ENCODE measurements around the gene NR4A3. TPM values are rescaled to one million over a fixed set of nuclear protein-coding genes. Genes with fewer than 3 reads are reported as not detected.
A peak's percentile ranks its signal among the peaks of the same experiment; 100 is the strongest.

Gene NR4A3
- total RNA-seq, 1 donor from 2014 or later: 3.2 TPM

DNA sequence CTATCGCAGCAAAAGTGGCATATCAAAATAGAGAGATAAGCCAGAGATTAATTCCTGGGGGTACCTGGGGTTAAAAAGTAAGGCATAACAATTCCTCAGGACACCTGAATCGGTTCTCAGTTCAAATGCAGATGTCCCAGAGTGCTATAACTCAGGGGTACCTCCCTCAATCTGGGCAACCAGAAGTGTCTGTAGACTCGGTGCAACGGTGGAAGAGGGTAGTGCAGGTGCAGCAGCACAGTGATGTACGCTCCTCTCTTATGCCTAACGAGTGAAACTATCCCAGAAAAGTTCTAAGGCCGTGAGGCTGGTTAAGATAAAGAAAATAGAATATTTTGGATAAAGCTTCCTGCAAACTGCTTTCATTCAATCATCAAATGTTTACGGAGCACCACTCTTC, 7.9 kb upstream of the NR4A3 start:
- Mint-ChIP-seq H3K9me3 (ENCODE audit: unreplicated experiment) (no peaks in the 10 kb centered on the region), H3K27me3 (ENCODE audit: unreplicated experiment) (no peaks in the 10 kb centered on the region), H3K36me3 (ENCODE audit: unreplicated experiment) (no peaks in the 10 kb centered on the region), H3K27ac (ENCODE audit: unreplicated experiment) (peak overlapping the region; percentile 5), H3K4me3 (ENCODE audit: unreplicated experiment) (no peak overlapping the region), H3K4me1 (ENCODE audit: unreplicated experiment) (peaks cover 21% of the 10 kb centered on the region)
- DNase-seq (ENCODE audit: extremely low spot score, unreplicated experiment): no peak
- TF ChIP-seq, protein P1, sequence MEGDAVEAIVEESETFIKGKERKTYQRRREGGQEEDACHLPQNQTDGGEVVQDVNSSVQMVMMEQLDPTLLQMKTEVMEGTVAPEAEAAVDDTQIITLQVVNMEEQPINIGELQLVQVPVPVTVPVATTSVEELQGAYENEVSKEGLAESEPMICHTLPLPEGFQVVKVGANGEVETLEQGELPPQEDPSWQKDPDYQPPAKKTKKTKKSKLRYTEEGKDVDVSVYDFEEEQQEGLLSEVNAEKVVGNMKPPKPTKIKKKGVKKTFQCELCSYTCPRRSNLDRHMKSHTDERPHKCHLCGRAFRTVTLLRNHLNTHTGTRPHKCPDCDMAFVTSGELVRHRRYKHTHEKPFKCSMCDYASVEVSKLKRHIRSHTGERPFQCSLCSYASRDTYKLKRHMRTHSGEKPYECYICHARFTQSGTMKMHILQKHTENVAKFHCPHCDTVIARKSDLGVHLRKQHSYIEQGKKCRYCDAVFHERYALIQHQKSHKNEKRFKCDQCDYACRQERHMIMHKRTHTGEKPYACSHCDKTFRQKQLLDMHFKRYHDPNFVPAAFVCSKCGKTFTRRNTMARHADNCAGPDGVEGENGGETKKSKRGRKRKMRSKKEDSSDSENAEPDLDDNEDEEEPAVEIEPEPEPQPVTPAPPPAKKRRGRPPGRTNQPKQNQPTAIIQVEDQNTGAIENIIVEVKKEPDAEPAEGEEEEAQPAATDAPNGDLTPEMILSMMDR (IDR thresholded peaks at IDR 0.05): no peak

DNA sequence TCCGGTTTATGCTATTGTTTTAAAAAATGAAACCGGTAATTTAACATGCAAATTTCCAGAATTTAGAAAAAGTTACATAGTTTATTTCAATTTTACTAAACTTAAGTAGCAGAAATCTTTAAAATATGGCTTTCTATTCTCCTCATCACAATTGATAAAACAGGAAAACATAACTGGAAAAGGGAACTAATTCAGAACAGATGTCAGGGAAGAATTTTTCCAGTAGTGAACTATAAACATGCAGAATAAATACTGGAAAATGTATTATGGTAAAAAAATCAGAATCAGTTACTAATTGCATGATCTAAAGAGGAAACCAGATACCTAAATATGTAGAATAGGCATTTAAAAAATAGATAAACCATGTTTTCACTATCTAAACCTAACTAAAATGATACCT, 7.3 kb upstream of the NR4A3 start:
- Mint-ChIP-seq H3K27me3 (ENCODE audit: unreplicated experiment) (no peaks in the 10 kb centered on the region), H3K4me3 (ENCODE audit: unreplicated experiment) (no peak overlapping the region), H3K4me1 (ENCODE audit: unreplicated experiment) (peaks cover 25% of the 10 kb centered on the region), H3K27ac (ENCODE audit: unreplicated experiment) (peak overlapping the region; percentile 5), H3K36me3 (ENCODE audit: unreplicated experiment) (no peaks in the 10 kb centered on the region), H3K9me3 (ENCODE audit: unreplicated experiment) (no peaks in the 10 kb centered on the region)
- DNase-seq (ENCODE audit: extremely low spot score, unreplicated experiment): no peak
- TF ChIP-seq, protein P1 (IDR thresholded peaks at IDR 0.05): no peak

DNA sequence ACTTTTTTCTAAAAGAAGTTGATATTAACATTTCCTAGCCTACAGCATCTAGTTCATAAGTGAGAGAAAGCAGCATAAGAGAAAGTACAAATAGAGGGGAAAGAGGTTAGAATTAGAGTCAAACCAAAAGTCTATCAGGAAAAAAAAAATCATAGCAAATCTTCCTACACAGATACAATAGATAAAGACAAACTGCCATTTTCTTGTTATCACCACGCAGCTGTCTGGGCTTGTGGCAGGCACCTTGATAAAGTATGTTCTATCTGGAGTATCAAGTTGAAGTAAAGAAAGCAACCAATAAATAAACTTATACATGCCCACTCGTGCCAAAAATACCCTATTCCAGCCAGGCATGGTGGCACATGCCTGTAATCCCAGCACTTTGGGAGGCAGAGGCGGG, 5.3 kb upstream of the NR4A3 start:
- DNase-seq (ENCODE audit: extremely low spot score, unreplicated experiment): no peak
- Mint-ChIP-seq H3K36me3 (ENCODE audit: unreplicated experiment) (no peaks in the 10 kb centered on the region), H3K4me1 (ENCODE audit: unreplicated experiment) (peaks cover 33% of the 10 kb centered on the region), H3K9me3 (ENCODE audit: unreplicated experiment) (no peaks in the 10 kb centered on the region), H3K4me3 (ENCODE audit: unreplicated experiment) (no peak overlapping the region), H3K27ac (ENCODE audit: unreplicated experiment) (no peak overlapping the region), H3K27me3 (ENCODE audit: unreplicated experiment) (no peaks in the 10 kb centered on the region)
- TF ChIP-seq, protein P1 (IDR thresholded peaks at IDR 0.05): no peak

DNA sequence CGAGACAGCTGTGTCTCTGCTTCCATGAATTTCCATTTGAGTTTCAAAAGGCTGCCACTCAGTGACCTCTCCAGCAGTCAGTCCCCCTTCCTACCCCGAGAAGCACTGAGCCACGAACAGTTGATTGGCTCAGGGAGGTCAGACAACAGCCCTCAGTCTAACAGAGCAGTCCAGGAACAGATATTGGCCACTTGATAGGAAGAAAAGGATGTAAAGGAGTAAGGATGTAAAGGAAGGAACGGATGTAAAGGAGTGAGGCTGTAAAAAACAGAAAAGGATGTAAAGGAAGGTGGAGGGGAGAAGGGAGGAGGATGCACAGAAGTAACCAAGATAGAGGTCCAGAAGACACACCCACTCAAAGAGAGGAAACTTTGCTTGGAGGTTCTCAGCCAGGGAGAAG, 3.2 kb upstream of the NR4A3 start:
- Mint-ChIP-seq H3K4me1 (ENCODE audit: unreplicated experiment) (peaks cover 45% of the 10 kb centered on the region), H3K4me3 (ENCODE audit: unreplicated experiment) (peak overlapping the region; percentile 95), H3K27me3 (ENCODE audit: unreplicated experiment) (no peaks in the 10 kb centered on the region), H3K9me3 (ENCODE audit: unreplicated experiment) (no peaks in the 10 kb centered on the region), H3K36me3 (ENCODE audit: unreplicated experiment) (no peaks in the 10 kb centered on the region), H3K27ac (ENCODE audit: unreplicated experiment) (peak overlapping the region; percentile 95)
- TF ChIP-seq, protein P1 (IDR thresholded peaks at IDR 0.05): no peak
- DNase-seq (ENCODE audit: extremely low spot score, unreplicated experiment): no peak

DNA sequence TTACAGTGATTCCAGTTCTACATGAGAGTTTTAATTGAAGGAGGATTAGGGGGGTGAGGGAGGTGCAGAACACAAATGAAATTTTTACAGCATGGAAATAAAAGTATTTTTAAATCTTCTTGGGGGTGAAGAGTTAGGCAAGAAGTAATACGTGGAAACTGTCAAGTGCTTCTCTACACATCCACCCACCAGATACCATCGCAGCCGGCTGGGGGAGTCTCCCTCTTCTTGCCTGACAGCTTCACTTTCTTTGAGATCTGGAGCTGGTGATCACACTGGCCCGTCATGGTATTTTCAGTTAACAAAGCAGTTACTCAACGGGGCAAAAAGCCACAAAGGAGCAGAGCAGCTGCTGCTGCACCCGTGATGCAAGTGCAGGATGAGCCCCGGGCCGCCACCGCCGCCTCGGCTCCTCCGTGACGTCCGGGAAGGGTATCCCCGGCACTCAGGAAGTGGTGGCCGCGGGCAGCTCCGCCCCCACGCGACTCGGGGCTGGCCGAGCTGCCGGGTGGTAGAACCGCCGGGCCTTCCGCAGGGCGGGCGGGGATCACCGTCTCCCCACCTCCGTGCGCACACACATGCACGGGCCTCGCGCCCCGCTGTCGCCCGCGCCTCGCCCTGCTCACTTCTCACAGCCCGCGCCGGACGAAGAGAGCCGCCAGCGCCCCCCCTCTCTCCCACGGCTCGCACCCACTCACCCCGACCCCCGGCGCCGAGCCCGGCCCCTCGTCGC, 2.4 kb upstream of the NR4A3 start:
- Mint-ChIP-seq H3K4me3 (ENCODE audit: unreplicated experiment) (peak overlapping the region; percentile 95), H3K9me3 (ENCODE audit: unreplicated experiment) (no peaks in the 10 kb centered on the region), H3K36me3 (ENCODE audit: unreplicated experiment) (no peaks in the 10 kb centered on the region), H3K4me1 (ENCODE audit: unreplicated experiment) (peaks cover 46% of the 10 kb centered on the region), H3K27me3 (ENCODE audit: unreplicated experiment) (no peaks in the 10 kb centered on the region), H3K27ac (ENCODE audit: unreplicated experiment) (peak overlapping the region; percentile 95)
- TF ChIP-seq, protein P1 (IDR thresholded peaks at IDR 0.05): no peak
- peak; percentile 95 for DNase-seq (ENCODE audit: extremely low spot score, unreplicated experiment)

Measured in osteocyte (in vitro differentiated cells).